ENCODE measurements around the gene NKX2-8.

The NKX2-8 gene

DNA sequence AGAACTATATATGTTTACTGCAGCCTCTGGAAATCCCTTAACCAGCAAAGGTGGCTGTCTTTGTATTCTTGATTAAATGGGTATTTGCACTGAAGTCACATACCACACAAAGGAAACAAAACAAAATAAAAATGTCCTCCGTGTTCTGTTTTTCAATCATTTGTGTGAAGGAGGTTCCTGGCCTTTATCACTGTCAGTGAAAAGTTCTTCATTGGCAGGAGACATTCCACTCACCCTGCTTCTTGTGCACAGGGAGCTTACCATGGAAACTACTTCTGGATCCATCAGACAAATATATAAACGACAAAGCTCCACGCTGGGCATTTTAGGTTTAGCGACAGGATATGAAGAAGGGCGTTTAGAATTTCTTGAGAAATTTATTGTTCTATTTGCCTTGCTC is 5.7 kb upstream of the NKX2-8 start:
- Mint-ChIP-seq H3K4me1 (no peaks in the 10 kb centered on the region), H3K4me3 (no peak overlapping the region), H3K27me3 (peaks cover 14% of the 10 kb centered on the region), H3K9me3 (no peaks in the 10 kb centered on the region), H3K27ac (no peak overlapping the region), H3K36me3 (no peaks in the 10 kb centered on the region)
- ATAC-seq (ENCODE audit: low read depth) = no peak
- no peak for DNase-seq (ENCODE audit: low spot score in 2 of 2)

DNA sequence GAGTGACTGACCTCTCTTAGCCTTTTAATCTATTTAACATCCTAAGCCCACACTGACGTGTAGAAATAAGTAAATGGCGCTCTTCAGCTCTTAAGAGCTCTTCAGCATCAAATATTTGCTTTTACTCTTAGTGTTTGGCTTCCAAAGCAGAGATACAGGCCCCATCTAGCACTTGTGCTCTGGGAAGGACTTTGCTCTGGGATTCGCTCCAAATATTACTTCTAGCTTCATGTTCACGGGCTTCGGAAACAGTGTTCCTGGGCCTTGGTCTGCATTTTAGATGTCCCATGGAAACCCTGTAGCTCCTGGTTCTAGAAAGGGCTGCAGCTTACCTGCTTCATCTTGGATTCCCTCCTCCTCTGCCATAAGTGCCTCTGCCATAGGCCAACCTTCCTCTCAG is 2.7 kb upstream of the NKX2-8 start:
- ATAC-seq (ENCODE audit: low read depth) = no peak
- peaks cover 18% of the 10 kb centered on the region for H3K27me3 Mint-ChIP-seq
- H3K4me3 Mint-ChIP-seq = no peak overlapping the region
- DNase-seq (ENCODE audit: low spot score in 2 of 2) = no peak
- no peak overlapping the region for H3K27ac Mint-ChIP-seq
- no peaks in the 10 kb centered on the region for H3K4me1 Mint-ChIP-seq
- H3K36me3 Mint-ChIP-seq = peaks cover 2% of the 10 kb centered on the region
- no peaks in the 10 kb centered on the region for H3K9me3 Mint-ChIP-seq

DNA sequence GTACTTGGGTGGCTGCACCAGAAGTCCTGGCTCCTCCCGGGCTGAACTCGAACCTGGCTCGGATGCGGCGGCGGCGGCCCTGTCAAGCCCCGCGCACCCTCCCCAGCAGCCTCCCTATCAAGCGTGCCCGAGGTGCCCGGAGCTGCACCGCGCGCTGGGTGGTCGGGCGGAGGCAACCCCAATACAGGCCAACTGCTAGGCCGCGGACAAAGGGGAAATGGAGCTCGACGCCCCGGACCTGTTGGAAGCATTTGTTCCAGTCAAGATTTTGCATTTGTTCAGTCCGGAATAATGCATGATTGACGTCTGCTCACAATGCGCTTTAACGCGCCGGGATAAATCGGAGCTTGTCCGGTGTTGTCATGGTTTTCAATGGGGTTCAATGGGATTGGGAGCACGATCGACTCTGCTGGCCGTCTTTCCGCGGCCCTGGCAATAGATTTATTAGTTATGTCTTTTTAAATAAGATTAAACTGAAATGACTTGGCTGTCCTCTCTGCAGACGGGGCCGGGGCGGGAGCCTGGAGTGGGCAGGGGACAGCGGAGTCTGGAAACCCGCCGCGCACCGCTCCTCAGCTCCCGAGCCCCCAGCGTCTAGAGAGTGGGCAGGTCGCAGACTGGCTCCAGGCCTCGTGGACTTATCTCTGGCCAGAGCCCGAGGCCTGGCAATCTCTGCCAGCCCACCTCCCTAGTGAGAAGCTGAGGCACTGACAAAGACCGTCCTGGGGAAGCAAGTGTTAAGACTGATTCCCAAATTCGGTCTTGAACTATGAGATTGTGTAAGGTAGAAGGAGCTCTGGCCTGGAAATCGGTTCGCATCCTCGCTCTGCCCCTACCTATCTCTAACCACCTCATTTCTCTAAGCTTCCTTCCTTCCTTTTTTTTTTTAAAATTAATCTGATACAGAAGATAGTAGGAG is 1.7 kb upstream of the NKX2-8 start:
- Mint-ChIP-seq H3K27me3 (peaks cover 14% of the 10 kb centered on the region), H3K4me1 (no peaks in the 10 kb centered on the region), H3K9me3 (no peaks in the 10 kb centered on the region), H3K36me3 (peaks cover 2% of the 10 kb centered on the region), H3K27ac (no peak overlapping the region), H3K4me3 (no peak overlapping the region)
- DNase-seq (ENCODE audit: low spot score in 2 of 2) (no peak), ATAC-seq (ENCODE audit: low read depth) (no peak)

DNA sequence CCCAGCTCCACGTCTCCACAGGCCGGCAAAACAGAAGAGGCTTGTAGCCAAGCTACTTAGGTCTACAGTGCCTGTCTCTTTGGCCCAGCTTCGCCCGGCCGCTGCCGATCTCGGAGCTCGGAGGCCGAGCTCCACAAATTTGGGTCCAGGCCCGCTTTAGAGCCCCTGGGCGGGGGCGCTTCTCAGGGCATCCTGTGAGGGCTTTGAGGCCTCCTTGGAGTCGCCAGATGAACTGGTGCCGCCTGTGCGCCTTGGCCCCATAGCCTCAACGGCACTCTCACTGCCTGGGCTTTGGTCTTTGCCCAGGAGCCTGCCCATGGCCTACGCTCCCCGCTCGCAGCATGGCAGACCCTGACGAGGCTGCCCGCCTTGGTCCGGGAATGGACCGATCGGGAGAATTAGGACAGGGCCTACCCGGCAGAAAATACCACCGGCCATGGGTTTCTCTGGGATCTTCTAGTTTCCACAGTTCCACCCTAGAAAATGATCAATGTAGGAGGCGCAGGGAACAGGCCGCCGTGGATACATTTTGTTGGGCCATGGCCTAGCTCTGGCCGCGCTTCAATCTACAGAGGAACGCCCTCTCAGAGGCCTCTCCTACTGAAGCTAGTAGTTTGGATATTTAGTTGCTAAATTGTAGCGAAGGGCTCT is 953 bp upstream of the NKX2-8 start:
- peaks cover 14% of the 10 kb centered on the region for H3K27me3 Mint-ChIP-seq
- H3K9me3 Mint-ChIP-seq = no peaks in the 10 kb centered on the region
- H3K27ac Mint-ChIP-seq = no peak overlapping the region
- no peaks in the 10 kb centered on the region for H3K4me1 Mint-ChIP-seq
- H3K4me3 Mint-ChIP-seq = no peak overlapping the region
- ATAC-seq (ENCODE audit: low read depth) (no peak), DNase-seq (ENCODE audit: low spot score in 2 of 2) (no peak)
- H3K36me3 Mint-ChIP-seq = peaks cover 2% of the 10 kb centered on the region

DNA sequence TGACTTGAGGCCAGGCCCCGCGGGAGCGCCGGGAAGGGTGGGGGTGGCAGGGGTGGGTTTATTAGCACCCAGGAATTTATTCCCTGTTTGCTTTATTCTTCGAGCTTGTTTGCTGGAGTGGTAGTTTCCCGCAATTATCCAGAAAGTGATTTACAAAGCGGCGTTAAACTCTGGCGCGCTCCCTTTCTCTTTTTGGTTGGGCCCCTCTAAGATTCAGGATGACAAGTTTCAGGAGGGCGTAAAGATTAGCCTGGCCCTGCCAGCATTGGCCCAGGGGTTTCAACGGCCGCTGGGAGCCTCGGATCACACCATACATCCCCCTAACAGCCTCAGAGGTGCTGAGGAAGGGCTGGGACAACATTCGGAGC is 444 bp upstream of the NKX2-8 start:
- H3K9me3 Mint-ChIP-seq = no peaks in the 10 kb centered on the region
- H3K27ac Mint-ChIP-seq = no peak overlapping the region
- H3K27me3 Mint-ChIP-seq = peaks cover 14% of the 10 kb centered on the region
- no peaks in the 10 kb centered on the region for H3K4me1 Mint-ChIP-seq
- DNase-seq (ENCODE audit: low spot score in 2 of 2) (no peak), ATAC-seq (ENCODE audit: low read depth) (no peak)
- H3K36me3 Mint-ChIP-seq = peaks cover 2% of the 10 kb centered on the region
- H3K4me3 Mint-ChIP-seq = no peak overlapping the region

DNA sequence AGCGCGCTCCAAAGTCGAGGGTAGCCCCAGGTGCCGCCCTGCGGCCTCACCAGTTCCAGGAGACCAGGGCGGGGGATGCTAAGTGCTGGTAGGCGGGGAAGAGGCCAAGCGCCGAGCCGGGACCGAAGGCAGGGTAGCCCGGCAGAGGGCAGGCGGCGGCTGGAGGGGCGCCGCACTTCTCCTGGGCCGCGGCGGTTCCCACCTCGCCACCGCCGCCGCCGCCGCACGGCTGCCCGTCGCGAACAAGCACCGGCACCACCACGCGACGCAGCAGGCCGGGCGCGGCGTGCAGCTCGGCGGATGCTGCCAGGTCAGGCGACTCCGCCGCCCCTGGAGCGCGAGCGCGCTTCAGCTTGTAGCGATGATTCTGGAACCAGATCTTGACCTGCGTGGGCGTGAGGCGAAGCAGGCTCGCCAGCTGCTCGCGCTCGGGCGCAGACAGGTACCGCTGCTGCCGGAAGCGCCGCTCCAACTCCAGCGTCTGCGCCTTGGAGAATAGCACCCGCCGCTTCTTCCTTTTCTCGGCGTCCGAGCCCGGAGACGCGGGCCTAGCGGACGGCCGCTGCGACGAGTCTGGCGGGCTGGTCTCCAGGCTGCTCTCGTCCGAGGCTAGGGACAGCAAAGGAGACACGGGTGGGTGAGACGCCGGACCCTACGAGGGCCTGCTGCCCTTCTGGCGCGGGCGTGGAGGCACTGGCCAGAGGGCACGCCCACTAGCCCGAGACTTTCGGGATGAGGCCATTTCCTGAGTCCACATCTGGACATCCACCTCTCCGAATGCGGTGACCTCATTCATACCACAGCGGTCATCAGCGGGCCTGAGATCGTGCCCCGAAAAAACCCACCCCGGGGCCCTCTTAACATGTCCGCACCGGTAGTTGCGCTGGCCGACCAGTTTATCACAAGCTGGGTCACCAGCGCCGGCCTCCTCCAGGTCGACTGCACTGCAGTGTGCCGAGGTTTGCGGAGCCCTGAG is 1.3 kb downstream of the NKX2-8 start:
- no peak for ATAC-seq (ENCODE audit: low read depth)
- H3K27me3 Mint-ChIP-seq = peaks cover 12% of the 10 kb centered on the region
- DNase-seq (ENCODE audit: low spot score in 2 of 2) = no peak
- H3K4me3 Mint-ChIP-seq = no peak overlapping the region
- H3K36me3 Mint-ChIP-seq = peaks cover 2% of the 10 kb centered on the region
- no peaks in the 10 kb centered on the region for H3K4me1 Mint-ChIP-seq
- no peak overlapping the region for H3K27ac Mint-ChIP-seq
- no peaks in the 10 kb centered on the region for H3K9me3 Mint-ChIP-seq

DNA sequence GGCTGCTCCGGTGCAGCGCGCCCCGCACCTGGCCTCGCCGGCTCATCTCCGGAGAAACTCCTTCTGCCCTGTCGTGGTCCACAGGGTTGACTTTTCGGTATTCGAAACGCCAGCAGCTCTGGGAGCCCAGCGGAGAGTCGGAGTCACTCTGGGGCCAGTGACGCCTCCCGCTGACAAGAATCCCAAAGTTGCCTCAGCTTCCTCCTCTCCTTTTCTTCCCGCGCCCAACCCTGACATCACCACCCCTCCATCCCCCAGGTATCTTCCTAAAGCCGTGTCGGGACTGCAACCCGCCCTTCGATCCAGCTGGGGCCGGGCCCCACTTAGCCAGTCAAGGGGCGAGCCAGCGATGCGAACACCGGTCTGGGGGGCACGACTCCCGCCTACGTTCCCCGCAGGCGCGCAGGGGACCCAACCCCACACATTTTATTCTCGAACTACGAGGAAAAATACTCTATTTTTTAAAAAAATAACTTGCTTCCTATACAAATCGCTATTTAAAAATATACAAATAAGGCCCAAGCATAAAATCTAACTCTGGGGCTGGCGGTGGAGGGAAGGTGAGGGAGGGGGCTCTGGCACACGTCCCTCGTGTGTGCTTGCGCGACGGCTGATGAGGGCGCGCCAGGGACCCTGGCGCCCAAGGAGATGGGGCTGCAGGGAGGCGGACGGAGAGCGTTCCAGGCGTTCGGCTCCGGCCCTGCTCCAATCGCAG is 2.1 kb downstream of the NKX2-8 start:
- ATAC-seq (ENCODE audit: low read depth) (no peak), DNase-seq (ENCODE audit: low spot score in 2 of 2) (no peak)
- Mint-ChIP-seq H3K9me3 (no peaks in the 10 kb centered on the region), H3K4me1 (no peaks in the 10 kb centered on the region), H3K36me3 (peaks cover 2% of the 10 kb centered on the region), H3K4me3 (no peak overlapping the region), H3K27ac (no peak overlapping the region), H3K27me3 (peaks cover 9% of the 10 kb centered on the region)

DNA sequence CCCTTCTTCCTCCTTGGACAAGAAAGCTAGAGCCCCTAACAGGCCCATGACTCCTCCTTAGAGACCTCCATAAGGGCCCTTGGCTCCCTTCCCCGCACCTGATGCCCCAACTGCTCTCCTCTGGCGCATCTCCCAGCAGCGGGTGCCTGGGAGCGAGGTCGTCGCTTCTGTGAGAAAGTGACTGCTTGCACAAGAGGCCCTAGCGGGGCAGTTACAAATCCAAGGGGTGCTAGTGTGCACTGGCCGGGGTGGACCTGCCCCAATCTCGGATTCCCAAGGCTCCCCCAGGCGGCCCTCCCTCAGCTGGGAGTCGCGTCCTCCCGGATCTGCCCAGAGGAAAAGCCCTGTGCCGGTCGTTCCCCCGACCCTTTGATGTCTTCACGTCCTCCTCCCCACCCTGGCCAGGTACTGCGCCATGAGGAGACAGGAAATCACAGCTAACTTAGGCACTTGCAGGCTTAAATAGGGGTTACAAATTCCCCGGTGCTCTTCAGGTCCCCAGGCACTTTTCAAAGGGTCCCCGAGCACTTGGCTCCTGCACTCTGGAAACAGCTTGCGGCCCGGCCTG is 2.8 kb downstream of the NKX2-8 start:
- ATAC-seq (ENCODE audit: low read depth) (no peak), DNase-seq (ENCODE audit: low spot score in 2 of 2) (no peak)
- Mint-ChIP-seq H3K36me3 (peaks cover 2% of the 10 kb centered on the region), H3K27me3 (peaks cover 7% of the 10 kb centered on the region), H3K27ac (no peak overlapping the region), H3K9me3 (no peaks in the 10 kb centered on the region), H3K4me3 (no peak overlapping the region), H3K4me1 (no peaks in the 10 kb centered on the region)

DNA sequence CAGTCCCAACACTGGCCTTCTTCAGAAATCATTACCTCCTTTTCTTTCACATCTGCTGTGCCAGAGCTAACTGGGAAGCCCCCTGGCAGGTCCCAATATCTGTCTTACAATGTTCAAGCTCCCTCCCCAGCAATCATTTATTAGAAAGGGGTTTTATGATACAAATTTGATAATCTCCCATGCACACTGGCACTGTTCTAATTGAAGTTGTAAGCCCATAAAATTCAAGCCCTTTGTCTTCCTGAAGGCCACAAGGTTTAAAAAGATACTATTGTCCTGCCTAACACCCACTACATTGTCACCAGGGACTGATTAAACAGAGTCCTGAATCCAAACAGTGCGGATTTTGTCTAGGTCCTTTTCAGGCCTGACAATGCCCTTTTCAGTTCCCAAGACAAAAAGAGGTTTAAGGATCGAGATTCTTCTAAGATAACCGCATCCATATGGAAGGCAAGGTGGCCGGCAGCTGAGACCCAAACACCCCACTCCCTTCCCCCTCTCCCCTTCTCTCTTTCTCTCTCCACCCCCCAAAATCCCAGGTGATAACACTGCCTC is 3.3 kb downstream of the NKX2-8 start:
- Mint-ChIP-seq H3K27me3 (peaks cover 6% of the 10 kb centered on the region), H3K36me3 (peaks cover 2% of the 10 kb centered on the region), H3K4me3 (no peak overlapping the region), H3K4me1 (no peaks in the 10 kb centered on the region), H3K27ac (no peak overlapping the region), H3K9me3 (no peaks in the 10 kb centered on the region)
- ATAC-seq (ENCODE audit: low read depth) (no peak), DNase-seq (ENCODE audit: low spot score in 2 of 2) (no peak)

DNA sequence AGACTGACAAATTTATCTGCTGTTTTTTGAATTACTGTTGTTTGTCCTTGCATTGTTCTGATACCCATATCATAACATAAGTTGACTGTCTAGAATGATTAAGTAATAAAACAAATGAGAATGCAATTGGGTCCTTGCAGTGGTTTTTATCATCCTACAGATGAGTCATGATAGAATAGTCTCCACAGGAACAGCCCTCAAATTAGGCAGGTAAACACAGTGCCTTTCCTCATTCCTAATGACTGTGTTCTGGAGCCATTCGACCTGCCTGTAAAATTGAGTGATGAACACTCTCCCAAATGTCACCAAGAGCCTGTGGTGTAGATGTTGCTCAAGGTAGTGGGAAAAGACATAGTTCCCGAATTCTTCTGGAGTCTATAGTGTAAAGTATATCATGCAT is 12.3 kb downstream of the NKX2-8 start:
- H3K4me1 Mint-ChIP-seq = no peaks in the 10 kb centered on the region
- no peaks in the 10 kb centered on the region for H3K36me3 Mint-ChIP-seq
- H3K4me3 Mint-ChIP-seq = no peak overlapping the region
- H3K27me3 Mint-ChIP-seq = peaks cover 3% of the 10 kb centered on the region
- ATAC-seq (ENCODE audit: low read depth) (no peak), DNase-seq (ENCODE audit: low spot score in 2 of 2) (no peak)
- H3K27ac Mint-ChIP-seq = no peak overlapping the region
- H3K9me3 Mint-ChIP-seq = peaks cover 8% of the 10 kb centered on the region

DNA sequence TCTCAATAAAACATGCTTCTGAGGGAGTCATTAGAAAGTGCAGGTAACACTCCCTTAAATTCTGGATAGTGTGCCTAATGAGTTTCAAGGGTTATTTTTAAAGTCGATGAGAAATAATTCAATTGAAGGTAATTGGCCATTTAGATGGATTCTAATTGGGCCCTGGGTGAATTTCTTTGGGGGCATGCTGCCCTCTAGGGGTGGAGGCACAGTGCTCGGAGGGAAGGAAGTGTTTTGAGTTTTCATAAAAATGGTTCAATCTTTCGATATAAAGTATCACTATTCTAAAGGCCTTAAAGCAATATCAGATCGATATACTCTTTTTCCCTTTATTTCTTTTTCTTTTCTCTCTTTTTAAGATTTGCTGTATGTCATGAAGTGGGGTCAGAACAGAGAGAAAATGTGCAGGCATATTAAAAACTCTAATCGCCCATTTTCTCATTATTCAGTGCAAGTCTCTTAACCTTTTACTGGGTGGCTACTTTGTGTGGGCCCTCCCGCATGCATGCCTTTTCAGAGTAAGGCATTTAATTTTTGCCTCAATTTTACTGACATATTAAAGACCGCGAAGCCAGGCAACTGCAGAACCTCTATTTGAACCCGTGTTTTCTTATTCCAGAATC is 25.5 kb downstream of the NKX2-8 start:
- Mint-ChIP-seq H3K4me3 (no peak overlapping the region), H3K36me3 (no peaks in the 10 kb centered on the region), H3K9me3 (no peaks in the 10 kb centered on the region), H3K27me3 (peaks cover 8% of the 10 kb centered on the region), H3K4me1 (peaks cover 3% of the 10 kb centered on the region), H3K27ac (no peak overlapping the region)
- DNase-seq (ENCODE audit: low spot score in 2 of 2) (no peak), ATAC-seq (ENCODE audit: low read depth) (no peak)

DNA sequence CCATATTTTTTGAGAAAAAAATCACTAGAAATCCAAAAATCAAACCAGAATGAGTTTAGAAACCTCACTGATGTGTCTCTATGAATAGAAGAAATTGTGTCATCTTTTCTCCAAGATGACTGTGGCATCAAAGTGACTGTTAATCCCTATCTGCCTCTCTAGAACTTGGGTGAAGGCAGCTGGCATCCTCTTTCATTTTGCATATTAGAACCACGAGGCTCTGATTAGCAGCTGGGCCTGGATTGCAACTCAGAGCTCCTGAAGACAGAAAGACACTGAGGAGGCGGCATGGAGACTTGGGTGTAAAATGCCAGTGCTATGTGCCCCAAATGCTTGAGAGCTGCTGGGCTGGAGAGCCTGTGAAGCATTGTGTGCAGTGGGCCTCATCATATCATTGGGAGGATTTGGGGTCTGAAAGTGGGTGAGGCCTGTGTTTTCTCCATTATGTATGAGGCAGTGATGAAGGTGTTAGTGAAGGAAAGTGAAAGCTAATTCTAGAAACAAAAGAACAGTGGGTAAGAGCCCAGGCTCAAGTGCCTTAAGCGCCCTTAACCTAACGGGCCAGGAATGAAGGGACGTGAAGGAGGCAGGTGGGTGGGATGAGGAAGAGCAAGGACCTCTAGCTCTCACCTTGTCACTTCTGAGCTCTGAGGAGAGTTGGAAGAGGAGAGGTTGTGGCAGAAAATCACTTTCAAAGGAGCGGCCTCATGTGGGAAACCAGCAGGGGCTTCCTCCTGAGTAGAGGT is 26.2 kb downstream of the NKX2-8 start:
- H3K9me3 Mint-ChIP-seq = no peaks in the 10 kb centered on the region
- H3K4me3 Mint-ChIP-seq = no peak overlapping the region
- H3K36me3 Mint-ChIP-seq = no peaks in the 10 kb centered on the region
- peaks cover 3% of the 10 kb centered on the region for H3K4me1 Mint-ChIP-seq
- H3K27me3 Mint-ChIP-seq = peaks cover 8% of the 10 kb centered on the region
- no peak overlapping the region for H3K27ac Mint-ChIP-seq
- DNase-seq (ENCODE audit: low spot score in 2 of 2) = no peak
- ATAC-seq (ENCODE audit: low read depth) = no peak

Measured in memory B cell (primary cell).